LNCAP (cell line): ENCODE measurements around the gene ZCCHC17.

Experiments
- TF ChIP-seq, protein P1 (sequence below): fragments of 450-650 bp; IDR thresholded peaks from 2 replicates; pipeline ENCODE4 v1.5.1; 2017; ENCODE audit warnings: mild to moderate bottlenecking

ZCCHC17 gene

DNA sequence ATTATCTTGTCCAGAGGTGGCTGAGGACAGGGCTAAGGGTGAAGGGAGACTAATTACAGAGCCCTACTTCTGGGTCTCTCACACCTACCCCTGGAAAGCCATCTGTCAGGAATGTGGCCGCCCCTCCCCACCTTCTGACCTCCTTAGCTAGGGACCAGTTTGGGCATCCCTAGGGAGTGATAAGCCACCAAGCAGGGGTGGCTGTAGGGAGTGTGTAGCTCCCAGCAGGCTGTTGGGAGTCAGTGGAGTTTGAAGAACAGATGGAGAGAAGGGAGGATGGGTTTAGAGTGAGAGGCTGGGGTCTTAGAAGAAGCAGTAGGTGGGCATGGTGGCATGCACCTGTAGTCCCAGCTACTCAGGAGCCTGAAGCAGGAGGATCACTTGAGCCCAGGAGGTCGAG, 115.4 kb downstream of the ZCCHC17 start:
- TF ChIP-seq, protein P1, sequence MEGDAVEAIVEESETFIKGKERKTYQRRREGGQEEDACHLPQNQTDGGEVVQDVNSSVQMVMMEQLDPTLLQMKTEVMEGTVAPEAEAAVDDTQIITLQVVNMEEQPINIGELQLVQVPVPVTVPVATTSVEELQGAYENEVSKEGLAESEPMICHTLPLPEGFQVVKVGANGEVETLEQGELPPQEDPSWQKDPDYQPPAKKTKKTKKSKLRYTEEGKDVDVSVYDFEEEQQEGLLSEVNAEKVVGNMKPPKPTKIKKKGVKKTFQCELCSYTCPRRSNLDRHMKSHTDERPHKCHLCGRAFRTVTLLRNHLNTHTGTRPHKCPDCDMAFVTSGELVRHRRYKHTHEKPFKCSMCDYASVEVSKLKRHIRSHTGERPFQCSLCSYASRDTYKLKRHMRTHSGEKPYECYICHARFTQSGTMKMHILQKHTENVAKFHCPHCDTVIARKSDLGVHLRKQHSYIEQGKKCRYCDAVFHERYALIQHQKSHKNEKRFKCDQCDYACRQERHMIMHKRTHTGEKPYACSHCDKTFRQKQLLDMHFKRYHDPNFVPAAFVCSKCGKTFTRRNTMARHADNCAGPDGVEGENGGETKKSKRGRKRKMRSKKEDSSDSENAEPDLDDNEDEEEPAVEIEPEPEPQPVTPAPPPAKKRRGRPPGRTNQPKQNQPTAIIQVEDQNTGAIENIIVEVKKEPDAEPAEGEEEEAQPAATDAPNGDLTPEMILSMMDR: no peak

GRCh38 chr1:31412732-31413404, 116.0 kb downstream of the ZCCHC17 start, which contains the start of gene SERINC2:
SERINC2 (plus strand) TSS chr1:31413213; CDS start chr1:31413266, 53 bp downstream.
- TF ChIP-seq, protein P1: no peak

DNA sequence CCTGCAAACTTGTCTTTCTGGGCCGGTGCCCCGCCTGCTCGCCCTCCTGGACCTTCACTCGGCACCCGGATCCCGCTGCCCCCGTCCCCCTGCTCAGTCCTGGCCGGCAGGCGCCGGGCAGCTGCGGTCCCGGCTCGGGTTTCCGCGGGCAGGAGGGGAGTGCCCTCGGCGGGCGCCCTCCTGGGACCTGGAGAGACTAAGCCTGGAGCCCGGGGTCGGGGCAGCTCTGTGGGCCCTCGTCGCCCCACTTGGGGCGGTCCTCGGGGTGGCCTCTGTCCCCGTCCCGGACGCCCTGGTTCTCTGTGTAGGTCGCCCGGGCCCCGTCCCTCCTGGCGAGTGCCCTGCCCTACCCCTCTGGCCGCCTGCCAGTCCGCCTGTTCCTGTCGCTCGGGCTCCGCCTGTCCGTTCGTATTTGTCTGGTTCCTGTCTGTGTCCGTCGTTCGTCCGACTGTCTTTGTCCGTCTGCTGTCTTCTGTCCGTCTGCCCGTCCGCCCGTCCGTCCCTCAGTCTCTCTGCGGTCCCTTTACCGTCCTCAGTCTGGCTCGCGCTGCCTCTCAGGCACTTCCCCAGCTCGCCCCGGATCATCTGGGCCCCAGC, 116.7 kb downstream of the ZCCHC17 start:
- TF ChIP-seq, protein P1: no peak
